Activated CD4-positive, alpha-beta T cell treated with anti-CD3 and anti-CD28 coated beads, Interleukin-2, Interleukin-6, amounts not matched to agents 100 ng/mL and 50 ng/mL, durations not matched to agents 16 hours and 8 hours (primary cell): Measurements from ENCODE around the gene SKI.
A peak's percentile ranks its signal among the peaks of the same experiment; 100 is the strongest.
"Not testable (repeated sequence)": the region's sequence is repeated elsewhere in the genome, so short reads cannot be mapped to it uniquely, and the experiment has no call there.

Experiments
- DNase-seq: peaks from one replicate; pipeline ENCODE4 v3.0.0-alpha.2; 2020

Gene SKI

GRCh38 chr1:2248854-2249558 is 20.9 kb downstream of the SKI start:
- no peak for DNase-seq

- DNase-seq = no peak
These were observed 21.4 kb downstream of the SKI start for GRCh38 chr1:2249559-2249906.

- no peak for DNase-seq
These were observed 22.7 kb downstream of the SKI start for GRCh38 chr1:2250721-2251281.

- no peak for DNase-seq
These were observed 23.2 kb downstream of the SKI start for GRCh38 chr1:2251363-2251762.

GRCh38 chr1:2251786-2252185 is 23.7 kb downstream of the SKI start:
- no peak for DNase-seq

- no peak for DNase-seq
These were observed 24.3 kb downstream of the SKI start for GRCh38 chr1:2252423-2252822.

- no peak for DNase-seq
These were observed 25.1 kb downstream of the SKI start for GRCh38 chr1:2253036-2253796.

- DNase-seq = no peak
These were observed 25.8 kb downstream of the SKI start for GRCh38 chr1:2253797-2254480.

GRCh38 chr1:2255047-2255419 is 26.9 kb downstream of the SKI start:
- no peak for DNase-seq

GRCh38 chr1:2255420-2256369 is 27.6 kb downstream of the SKI start:
- peak; percentile 86 for DNase-seq

GRCh38 chr1:2256435-2257244 is 28.5 kb downstream of the SKI start:
- DNase-seq = no peak

GRCh38 chr1:2257245-2257627 is 29.1 kb downstream of the SKI start:
- DNase-seq = no peak

- no peak for DNase-seq
These were observed 30.1 kb downstream of the SKI start for GRCh38 chr1:2258122-2258681.

- DNase-seq = peak; percentile 43
These were observed 30.9 kb downstream of the SKI start for GRCh38 chr1:2258996-2259395.

GRCh38 chr1:2259668-2260402 is 31.7 kb downstream of the SKI start:
- no peak for DNase-seq

GRCh38 chr1:2260470-2260869 is 32.4 kb downstream of the SKI start:
- DNase-seq = not testable (repeated sequence)

- DNase-seq = no peak
These were observed 32.8 kb downstream of the SKI start for GRCh38 chr1:2260917-2261316.

- DNase-seq = not testable (repeated sequence)
These were observed 33.6 kb downstream of the SKI start for GRCh38 chr1:2261476-2262395.

GRCh38 chr1:2266301-2266975 is 38.3 kb downstream of the SKI start:
- DNase-seq = no peak
